ES-I3 (cell line): Measurements from ENCODE around the gene OR5AU1.
"Not testable (repeated sequence)": the region's sequence is repeated elsewhere in the genome, so short reads cannot be mapped to it uniquely, and the experiment has no call there.

ENCODE experiments used
- H3K36me3 ChIP-seq: 2 replicates; pipeline ENCODE4 v1.6.1; 2013; ENCODE audit warnings: mild to moderate bottlenecking, low read length, control low read depth, moderate library complexity; ENCODE audit not compliant: insufficient read depth
- H3K4me1 ChIP-seq: 2 replicates; pipeline ENCODE4 v1.6.1; 2013; ENCODE audit warnings: mild to moderate bottlenecking, control low read depth, low read length; ENCODE audit not compliant: insufficient read depth
- H3K9ac ChIP-seq: 2 replicates; pipeline ENCODE4 v1.6.1; 2013; ENCODE audit warnings: low read depth, mild to moderate bottlenecking, low read length, moderate library complexity
- H3K9me3 ChIP-seq: 2 replicates; pipeline ENCODE4 v1.6.1; 2013; ENCODE audit warnings: mild to moderate bottlenecking, low read length, moderate library complexity; ENCODE audit not compliant: control insufficient read depth, insufficient read depth

OR5AU1 gene

DNA sequence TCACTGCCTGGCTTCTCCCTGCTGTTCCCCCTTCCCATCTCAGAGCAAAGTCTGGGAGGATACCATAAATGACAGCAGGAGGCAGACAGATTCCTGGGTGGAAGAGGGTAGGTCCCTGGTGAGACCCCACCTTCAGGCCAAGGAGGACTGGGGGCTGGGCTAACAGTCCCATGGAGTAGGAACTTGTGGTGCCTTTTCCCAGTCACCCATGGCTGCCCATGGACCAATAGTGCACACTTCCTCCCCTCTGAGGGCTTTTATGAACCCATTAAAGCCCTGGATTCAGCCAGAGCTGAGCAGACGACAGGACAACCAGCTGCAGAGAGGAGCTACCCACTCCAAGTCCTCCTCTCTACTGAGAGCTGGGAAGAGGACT, 36.6 kb upstream of the OR5AU1 start:
- no peaks in the 10 kb centered on the region for H3K36me3 ChIP-seq
- H3K4me1 ChIP-seq = peaks cover 10% of the 10 kb centered on the region; the same call in 1 of the 2 replicates
- H3K9ac ChIP-seq = peak overlapping the region; percentile 46; the same call in 1 of the 2 replicates
- peaks cover 3% of the 10 kb centered on the region; the same call in 1 of the 2 replicates for H3K9me3 ChIP-seq

DNA sequence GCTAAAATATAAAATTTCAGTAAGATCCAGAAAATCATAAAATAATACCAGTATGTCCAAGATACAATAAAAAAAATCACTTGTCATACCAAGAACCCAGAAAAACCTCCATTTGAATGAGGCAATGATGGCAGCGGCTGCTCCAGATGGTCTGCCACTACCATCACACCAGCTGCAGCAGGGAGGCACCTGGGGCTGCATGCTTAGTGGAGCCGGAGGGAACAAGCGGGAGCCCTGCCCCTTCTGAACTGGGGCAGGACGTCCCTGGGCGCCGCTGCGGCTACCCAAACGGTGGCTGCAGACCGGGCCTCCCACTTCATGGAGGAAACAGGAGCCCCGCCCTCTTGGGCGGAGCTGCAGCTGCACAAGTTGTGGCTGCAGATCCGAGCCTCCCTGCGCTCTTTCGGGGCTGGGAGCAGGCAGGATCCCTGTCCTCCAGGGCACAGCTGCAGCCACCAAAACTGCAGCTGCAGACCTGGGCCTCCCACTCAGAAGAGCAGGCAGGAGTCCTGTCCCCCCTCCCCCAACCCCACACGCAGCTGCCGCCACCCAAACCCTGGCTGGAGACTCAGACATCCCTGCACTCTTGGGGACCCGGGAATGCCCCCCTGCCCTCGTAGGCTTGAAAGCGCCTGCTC, 36.1 kb upstream of the OR5AU1 start:
- H3K4me1 ChIP-seq = peaks cover 10% of the 10 kb centered on the region; the same call in 1 of the 2 replicates
- peak overlapping the region; percentile 46; the same call in 1 of the 2 replicates for H3K9ac ChIP-seq
- H3K9me3 ChIP-seq = peaks cover 3% of the 10 kb centered on the region; the same call in 1 of the 2 replicates

DNA sequence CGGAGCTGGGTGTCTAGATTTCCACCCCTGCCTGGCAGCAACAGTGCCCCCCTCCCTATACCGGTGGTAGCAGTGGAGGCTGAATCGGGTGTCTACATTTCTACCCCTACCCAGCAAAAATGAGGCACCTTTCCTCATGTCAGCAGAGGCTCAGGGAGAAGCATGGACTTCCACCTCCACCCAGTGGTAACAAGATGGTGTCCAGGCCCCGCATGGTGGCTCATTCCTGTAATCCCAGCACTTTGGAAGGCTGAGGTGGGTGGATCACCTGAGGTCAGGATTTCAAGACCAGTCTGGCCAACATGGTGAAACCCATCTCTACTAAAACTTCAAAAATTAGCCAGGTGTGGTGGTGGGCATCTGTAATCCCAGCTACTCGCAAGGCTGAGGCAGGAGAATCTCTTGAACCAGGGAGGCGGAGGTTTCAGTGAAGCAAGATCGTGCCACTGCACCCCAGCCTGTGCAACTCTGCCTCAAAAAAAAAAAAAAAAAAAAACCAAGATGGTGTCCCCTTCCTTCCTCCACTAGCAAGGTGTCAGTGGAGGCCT, 35.5 kb upstream of the OR5AU1 start:
- H3K36me3 ChIP-seq = no peaks in the 10 kb centered on the region
- H3K9me3 ChIP-seq = peaks cover 3% of the 10 kb centered on the region; the same call in 1 of the 2 replicates
- H3K9ac ChIP-seq = peak overlapping the region; percentile 46; the same call in 1 of the 2 replicates
- H3K4me1 ChIP-seq = peaks cover 10% of the 10 kb centered on the region; the same call in 1 of the 2 replicates

More for the DNA sequence above, 36.1 kb upstream of the OR5AU1 start:
- no peaks in the 10 kb centered on the region for H3K36me3 ChIP-seq

DNA sequence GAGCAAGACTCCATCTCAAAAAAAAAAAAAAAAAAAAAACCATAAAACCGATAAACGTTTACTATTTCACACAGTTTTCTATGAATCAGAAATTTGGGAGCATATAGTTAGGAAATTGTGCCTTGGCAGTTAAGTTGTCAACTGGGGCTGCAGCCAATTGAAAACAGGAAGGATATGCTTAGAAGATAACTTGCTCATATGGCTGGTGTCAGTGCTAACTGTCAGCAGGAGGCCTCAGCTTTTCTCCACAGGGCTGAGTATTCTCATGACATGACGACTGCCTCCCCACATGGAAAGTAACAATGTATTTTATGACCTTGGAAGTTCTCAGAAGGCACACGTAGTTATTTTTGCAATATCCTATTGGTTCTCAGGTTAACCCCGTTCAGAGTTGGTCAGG, 29.6 kb upstream of the OR5AU1 start:
- Histone ChIP-seq H3K36me3 (no peaks in the 10 kb centered on the region), H3K9ac (no peak overlapping the region), H3K4me1 (no peaks in the 10 kb centered on the region), H3K9me3 (no peaks in the 10 kb centered on the region)

DNA sequence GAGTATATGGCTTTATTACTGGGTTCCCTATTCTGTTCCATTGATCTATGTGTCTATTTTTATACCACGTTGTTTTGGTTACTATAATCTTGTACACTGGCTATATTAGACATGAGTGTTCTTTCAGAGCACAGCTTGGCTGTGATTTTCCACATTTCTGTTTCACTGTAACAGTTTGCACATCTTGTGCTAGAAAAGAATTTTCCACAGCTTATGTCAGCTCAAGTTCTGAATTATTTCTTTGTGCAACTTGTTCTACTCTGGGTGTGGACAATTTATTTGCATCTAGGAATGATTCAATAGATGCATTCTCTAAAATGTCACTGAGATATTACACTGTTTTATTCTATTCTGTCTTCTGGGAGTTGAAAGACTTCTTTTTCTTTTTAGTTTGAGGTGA, 28.4 kb upstream of the OR5AU1 start:
- H3K36me3 ChIP-seq = no peaks in the 10 kb centered on the region
- no peaks in the 10 kb centered on the region for H3K4me1 ChIP-seq
- no peak overlapping the region for H3K9ac ChIP-seq
- H3K9me3 ChIP-seq = no peaks in the 10 kb centered on the region

DNA sequence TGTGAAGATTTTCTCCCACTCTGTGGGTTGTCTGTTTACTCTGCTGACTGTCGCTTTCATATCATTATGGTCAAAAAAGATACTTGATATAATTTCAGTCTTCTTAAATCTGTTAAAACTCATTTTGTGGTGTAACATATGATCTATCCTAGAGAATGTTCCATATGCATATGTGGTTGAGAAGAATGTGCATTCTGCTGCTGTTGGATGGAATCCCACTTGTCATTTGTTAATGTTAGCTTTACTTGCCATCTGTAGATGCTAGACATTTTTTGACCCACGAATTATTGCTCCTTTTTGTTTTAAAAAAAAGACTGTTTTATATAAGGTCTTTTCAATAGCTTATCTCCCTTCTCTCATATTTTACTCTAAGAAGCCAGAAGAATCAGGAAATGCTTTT, 26.3 kb upstream of the OR5AU1 start:
- no peaks in the 10 kb centered on the region for H3K36me3 ChIP-seq
- no peaks in the 10 kb centered on the region for H3K4me1 ChIP-seq
- H3K9me3 ChIP-seq = no peaks in the 10 kb centered on the region
- no peak overlapping the region for H3K9ac ChIP-seq

DNA sequence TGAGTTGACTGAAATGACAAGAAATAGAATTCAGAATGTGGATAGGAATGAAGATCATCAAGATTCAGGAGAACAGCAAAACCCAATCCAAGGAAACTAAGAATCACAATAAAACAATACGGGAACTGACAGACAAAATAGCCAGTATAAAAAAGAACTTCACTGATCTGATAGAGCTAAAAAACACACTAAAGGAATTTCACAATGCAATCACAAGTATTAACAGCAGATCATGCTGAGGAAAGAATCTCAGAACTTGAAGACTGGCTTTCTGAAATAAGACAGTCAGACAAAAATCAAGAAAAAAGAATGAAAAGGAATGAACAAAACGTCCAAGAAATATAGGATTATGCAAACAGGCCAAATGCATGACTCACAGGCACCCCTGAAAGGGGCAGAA, 15.3 kb upstream of the OR5AU1 start:
- H3K9ac ChIP-seq = no peak overlapping the region
- no peaks in the 10 kb centered on the region for H3K36me3 ChIP-seq
- H3K9me3 ChIP-seq = no peaks in the 10 kb centered on the region
- H3K4me1 ChIP-seq = no peaks in the 10 kb centered on the region

DNA sequence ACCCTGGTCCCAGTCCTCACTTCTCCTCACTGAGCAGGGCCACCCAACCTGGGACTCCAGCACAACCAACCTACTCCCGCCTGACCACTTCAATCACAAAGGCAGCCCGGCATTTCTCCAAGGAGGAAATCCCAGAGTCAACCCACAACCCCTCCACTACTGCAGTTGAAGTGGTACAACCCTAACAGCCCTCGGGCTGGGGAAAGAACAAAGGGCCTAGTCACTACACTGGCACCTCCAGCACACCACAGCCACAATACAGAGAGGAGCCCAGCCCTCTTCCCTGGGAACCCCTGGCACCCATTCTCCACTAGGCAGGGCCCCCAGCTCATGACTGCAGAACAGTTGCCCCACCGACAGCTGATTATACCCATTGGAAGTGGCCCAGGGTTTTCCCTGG, 13.7 kb upstream of the OR5AU1 start:
- Histone ChIP-seq H3K9me3 (no peaks in the 10 kb centered on the region), H3K36me3 (no peaks in the 10 kb centered on the region), H3K4me1 (no peaks in the 10 kb centered on the region), H3K9ac (no peak overlapping the region)

DNA sequence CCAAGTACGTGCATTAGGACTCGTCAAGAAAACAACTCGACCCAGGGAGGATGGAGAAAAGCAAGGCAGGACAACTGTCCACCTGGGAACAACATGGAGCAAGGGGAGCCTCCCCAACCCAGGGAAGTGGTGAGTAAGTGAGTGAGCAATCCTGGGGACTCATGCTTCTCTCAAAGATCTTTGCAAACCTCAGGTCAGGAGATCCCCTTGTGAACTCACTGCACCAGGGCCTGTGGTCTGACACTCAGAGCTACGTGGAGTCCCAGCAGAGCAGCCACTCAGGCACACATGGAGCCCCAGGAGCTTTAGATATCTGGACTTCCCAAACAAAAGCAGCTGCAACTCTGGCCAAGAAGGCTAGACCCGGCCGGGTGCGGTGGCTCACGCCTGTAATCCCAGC, 12.2 kb upstream of the OR5AU1 start:
- H3K36me3 ChIP-seq = no peaks in the 10 kb centered on the region
- H3K4me1 ChIP-seq = no peaks in the 10 kb centered on the region
- H3K9me3 ChIP-seq = no peaks in the 10 kb centered on the region
- no peak overlapping the region for H3K9ac ChIP-seq

DNA sequence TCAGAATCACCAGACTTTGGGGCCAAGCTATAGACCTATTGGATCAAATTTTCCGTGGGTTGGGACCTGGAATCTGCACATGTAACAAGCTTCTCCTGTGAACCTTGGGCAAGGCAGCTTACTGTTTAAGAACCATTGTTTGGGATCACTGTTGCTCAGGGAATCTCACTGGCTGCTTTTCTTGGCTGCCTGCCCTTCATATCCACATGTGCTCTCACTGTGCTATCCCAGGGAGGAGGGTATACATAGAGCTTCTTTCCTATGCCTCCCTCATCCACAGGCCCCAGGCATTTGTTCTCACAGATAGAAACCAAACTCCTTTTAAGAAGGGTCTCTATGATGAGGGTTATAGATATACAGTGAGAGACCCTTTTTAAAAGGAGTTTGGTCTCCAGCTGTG, 9.8 kb upstream of the OR5AU1 start:
- not testable (repeated sequence) for H3K9ac ChIP-seq, H3K4me1 ChIP-seq, H3K9me3 ChIP-seq, H3K36me3 ChIP-seq

DNA sequence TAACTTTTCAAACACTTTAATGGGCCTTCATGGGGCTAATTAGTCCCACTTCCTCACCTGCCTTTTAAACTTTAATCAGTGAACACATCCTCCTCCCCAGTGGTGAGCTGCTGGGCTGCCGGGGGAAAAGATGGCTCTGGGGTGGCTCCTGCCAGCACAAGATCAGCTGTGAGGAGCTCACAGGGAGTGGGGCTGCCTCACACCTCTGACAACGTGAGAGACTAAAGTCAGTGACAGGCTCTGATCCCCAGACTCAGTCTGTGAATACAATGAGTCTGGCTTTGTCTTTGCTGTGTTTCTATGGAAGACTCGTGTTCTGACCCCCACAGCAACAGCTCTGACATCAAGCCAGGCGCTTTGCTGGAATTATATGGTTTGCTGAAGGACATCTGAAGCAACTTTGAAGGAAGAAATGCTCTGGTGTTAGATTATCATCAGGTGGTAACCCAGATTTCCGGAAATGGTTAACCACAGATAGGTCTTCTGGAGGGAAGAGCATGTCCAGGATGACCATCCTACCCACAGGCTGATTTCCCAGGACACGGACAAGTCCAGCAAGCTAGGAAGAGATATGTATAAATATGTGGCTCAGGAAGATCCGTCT, 9.2 kb upstream of the OR5AU1 start:
- not testable (repeated sequence) for H3K9me3 ChIP-seq, H3K9ac ChIP-seq, H3K4me1 ChIP-seq, H3K36me3 ChIP-seq

DNA sequence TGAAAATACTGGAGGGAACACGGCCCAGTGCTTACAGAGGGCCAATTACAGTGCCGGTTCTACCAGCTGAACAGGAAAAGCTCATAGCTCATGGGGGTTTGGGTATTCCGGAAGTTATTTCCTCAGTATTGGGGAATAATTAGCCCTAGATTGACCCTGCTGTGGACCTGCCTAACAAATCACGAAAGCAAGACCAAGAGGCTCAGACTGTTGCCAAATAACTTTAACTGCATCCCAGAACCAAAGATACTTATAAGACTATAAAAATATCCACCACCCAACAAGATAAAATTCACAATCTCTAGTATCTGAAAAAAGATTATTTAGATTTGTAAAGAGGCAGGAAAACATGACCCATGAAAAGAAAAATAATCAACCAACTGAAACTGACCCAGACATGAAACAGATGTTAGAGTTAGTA, 8.0 kb upstream of the OR5AU1 start:
- Histone ChIP-seq H3K9ac (no peak overlapping the region), H3K36me3 (no peaks in the 10 kb centered on the region), H3K9me3 (no peaks in the 10 kb centered on the region), H3K4me1 (no peaks in the 10 kb centered on the region)

DNA sequence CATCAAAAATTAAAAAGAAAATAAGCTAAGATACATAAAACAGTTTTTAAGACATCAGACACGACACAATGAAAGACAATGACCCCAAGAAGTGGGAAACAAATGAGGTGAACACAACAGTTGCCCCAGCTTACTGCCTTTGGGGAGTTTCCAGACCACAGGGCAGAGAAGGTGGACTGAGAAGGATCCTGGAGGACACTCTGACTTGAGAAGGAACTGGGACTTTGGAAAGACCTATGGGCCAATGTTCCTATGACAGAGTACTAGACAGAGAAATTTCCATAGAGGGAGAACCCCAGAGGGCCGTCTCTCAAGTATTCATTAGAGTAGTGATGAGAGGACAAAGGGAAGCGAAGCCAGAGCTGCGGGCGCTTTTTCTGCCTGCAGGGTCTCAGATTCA, 6.2 kb upstream of the OR5AU1 start:
- H3K9ac ChIP-seq = no peak overlapping the region
- no peaks in the 10 kb centered on the region for H3K9me3 ChIP-seq
- H3K36me3 ChIP-seq = no peaks in the 10 kb centered on the region
- H3K4me1 ChIP-seq = no peaks in the 10 kb centered on the region

DNA sequence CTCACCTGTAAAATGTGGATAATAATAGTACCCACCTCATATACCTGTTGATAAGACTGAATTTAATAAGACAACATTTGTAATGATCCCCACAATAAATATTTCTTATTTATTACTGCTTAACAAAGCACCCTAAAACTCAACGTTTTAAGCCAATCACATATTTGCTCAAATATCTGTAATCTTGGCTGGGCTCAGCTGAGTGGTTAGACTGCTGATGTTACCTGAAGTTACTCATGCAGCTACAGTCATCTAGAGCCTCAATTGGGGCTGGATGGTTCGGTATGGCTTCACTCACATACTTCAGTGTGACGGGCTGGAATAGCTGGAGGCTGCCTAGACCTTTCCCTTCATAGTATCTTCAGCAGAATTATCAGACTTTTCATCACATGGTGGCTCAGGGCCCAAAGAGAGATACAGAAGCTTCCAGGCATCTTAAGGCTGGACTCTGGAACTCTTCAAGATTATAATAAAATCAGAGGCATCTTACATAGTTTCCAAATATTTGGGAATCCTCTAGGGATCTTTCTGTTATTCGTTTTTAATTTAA, 4.3 kb upstream of the OR5AU1 start:
- H3K36me3 ChIP-seq = no peaks in the 10 kb centered on the region
- H3K4me1 ChIP-seq = no peaks in the 10 kb centered on the region
- no peak overlapping the region for H3K9ac ChIP-seq
- H3K9me3 ChIP-seq = no peaks in the 10 kb centered on the region

DNA sequence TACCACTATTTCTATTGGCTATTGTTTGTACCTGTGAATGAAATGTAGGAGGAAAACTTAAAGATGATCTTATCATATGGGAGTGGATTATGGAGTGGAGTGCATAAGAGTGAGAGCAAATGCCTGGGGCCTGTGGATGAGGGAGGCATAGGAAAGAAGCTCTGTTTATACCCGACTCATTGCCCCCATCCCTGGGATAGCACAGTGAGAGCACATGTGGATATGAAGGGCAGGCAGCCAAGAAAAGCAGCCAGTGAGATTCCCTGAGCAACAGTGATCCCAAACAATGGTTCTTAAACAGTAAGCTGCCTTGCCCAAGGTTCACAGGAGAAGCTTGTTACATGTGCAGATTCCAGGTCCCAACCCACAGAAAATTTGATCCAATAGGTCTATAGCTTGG, 2.3 kb upstream of the OR5AU1 start:
- H3K9me3 ChIP-seq, H3K36me3 ChIP-seq, H3K4me1 ChIP-seq, H3K9ac ChIP-seq: not testable (repeated sequence)
